ENCODE measurements around the gene TNFRSF1B.
A peak's percentile ranks its signal among the peaks of the same experiment; 100 is the strongest.

The TNFRSF1B gene

DNA sequence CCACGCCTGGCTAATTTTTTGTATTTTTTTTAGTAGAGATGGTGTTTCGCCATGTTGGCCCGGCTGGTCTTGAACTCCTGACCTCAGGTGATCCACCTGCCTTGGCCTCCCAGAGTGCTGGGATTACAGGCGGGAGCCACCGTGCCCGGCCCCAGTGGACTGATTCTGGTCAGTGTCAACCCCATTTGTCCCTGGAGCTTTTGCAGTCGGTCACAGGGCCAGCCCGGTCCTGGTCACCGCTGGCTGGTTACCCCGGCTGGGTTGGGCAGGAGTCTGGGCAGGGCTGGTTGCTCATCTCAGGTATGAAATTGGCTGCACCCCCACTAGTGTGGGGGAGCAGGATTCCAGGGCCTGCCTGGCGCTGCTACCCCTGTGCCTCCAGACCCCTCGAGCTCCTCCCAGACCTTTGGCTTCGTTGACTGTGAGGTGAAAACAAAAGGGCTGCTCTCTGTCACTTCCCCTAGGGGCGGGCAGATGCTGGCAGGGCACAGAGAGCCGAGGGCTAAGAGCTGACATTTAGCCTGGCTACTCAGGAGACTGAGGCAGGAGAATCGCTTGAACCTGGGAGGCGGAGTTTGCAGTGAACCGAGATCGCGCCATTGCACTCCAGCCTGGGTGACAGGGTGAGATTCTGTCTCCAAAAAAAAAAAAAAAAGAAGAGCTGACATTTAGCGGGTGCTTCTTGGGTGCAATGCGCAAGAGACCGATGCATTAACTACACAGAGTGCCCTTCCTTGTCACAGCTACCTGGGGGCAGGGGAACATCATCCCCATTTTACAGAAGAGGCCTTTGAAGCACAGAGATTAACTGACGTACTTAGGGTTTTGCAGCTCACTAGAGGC lies 10.6 kb downstream of the TNFRSF1B start:
- Histone ChIP-seq H3K4me3 (ENCODE audit: low read depth, low read length) (no peak overlapping the region), H2AFZ (no peak overlapping the region), H3K36me3 (ENCODE audit: control insufficient read depth, insufficient read depth, low read length) (no peaks in the 10 kb centered on the region), H3K9me3 (ENCODE audit: control insufficient read depth, low read length) (no peaks in the 10 kb centered on the region), H3K9ac (no peak overlapping the region), H3K4me2 (ENCODE audit: low read length) (no peak overlapping the region), H3K4me1 (no peaks in the 10 kb centered on the region), H3K27me3 (ENCODE audit: control insufficient read depth, insufficient read depth, low read length) (no peaks in the 10 kb centered on the region), H3K79me2 (no peaks in the 10 kb centered on the region), H3K27ac (no peak overlapping the region)
- TF ChIP-seq, protein P1, sequence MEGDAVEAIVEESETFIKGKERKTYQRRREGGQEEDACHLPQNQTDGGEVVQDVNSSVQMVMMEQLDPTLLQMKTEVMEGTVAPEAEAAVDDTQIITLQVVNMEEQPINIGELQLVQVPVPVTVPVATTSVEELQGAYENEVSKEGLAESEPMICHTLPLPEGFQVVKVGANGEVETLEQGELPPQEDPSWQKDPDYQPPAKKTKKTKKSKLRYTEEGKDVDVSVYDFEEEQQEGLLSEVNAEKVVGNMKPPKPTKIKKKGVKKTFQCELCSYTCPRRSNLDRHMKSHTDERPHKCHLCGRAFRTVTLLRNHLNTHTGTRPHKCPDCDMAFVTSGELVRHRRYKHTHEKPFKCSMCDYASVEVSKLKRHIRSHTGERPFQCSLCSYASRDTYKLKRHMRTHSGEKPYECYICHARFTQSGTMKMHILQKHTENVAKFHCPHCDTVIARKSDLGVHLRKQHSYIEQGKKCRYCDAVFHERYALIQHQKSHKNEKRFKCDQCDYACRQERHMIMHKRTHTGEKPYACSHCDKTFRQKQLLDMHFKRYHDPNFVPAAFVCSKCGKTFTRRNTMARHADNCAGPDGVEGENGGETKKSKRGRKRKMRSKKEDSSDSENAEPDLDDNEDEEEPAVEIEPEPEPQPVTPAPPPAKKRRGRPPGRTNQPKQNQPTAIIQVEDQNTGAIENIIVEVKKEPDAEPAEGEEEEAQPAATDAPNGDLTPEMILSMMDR (IDR thresholded peaks at IDR 0.05), result no peak

DNA sequence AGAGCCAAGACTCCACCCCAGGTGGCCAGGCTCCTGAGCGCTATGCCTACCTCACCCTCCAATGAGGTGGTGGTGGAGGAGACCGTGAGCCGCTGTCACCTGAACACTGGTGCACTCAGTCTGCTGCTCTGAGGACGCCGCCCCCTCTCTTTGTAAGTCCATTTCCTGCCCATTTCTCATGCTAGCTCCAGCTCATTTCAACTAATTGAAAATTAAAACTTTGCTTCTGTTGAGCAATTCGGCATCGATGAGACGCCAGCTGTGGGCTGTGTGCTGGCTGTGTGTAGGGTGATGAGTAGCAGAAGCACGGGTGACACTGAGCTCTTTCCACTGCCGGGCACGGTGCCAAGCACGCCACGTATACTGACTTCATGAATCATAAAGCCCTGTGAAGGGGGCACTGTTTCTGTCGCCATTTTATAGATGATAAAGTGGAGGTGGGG lies 11.2 kb downstream of the TNFRSF1B start:
- no peak overlapping the region for H3K4me2 ChIP-seq (ENCODE audit: low read length)
- no peaks in the 10 kb centered on the region for H3K9me3 ChIP-seq (ENCODE audit: control insufficient read depth, low read length)
- H3K79me2 ChIP-seq, result no peaks in the 10 kb centered on the region
- no peak overlapping the region for H2AFZ ChIP-seq
- H3K9ac ChIP-seq, result no peak overlapping the region
- H3K27me3 ChIP-seq (ENCODE audit: control insufficient read depth, insufficient read depth, low read length), result no peaks in the 10 kb centered on the region
- TF ChIP-seq, protein P1 (IDR thresholded peaks at IDR 0.05), result no peak
- H3K27ac ChIP-seq, result no peak overlapping the region
- no peaks in the 10 kb centered on the region for H3K36me3 ChIP-seq (ENCODE audit: control insufficient read depth, insufficient read depth, low read length)
- H3K4me3 ChIP-seq (ENCODE audit: low read depth, low read length), result no peak overlapping the region
- H3K4me1 ChIP-seq, result no peaks in the 10 kb centered on the region

DNA sequence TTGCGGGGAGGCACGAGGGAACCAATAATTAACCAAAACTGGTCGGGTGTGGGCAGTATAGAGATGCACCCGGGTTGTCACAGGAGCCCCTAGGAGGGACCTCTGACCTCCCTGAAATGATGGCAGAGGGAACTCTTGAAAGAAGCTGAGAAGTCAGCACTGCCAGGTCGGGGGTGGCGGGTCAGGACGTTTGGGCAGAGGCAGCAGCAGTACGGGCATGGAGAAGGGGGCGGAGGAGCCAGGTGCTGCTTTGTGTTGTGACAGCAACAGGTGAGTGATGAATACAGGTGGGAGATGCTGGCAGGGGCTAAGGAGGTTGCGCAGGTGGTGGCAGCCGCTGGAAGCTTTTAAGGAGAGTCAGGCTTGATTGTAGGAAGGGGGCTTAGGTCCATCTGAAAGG lies 11.7 kb downstream of the TNFRSF1B start:
- Histone ChIP-seq H3K9me3 (ENCODE audit: control insufficient read depth, low read length) (no peaks in the 10 kb centered on the region), H3K27me3 (ENCODE audit: control insufficient read depth, insufficient read depth, low read length) (no peaks in the 10 kb centered on the region), H3K4me3 (ENCODE audit: low read depth, low read length) (no peak overlapping the region), H3K4me1 (no peaks in the 10 kb centered on the region), H3K79me2 (no peaks in the 10 kb centered on the region), H3K27ac (no peak overlapping the region), H3K9ac (no peak overlapping the region), H2AFZ (no peak overlapping the region), H3K4me2 (ENCODE audit: low read length) (no peak overlapping the region), H3K36me3 (ENCODE audit: control insufficient read depth, insufficient read depth, low read length) (no peaks in the 10 kb centered on the region)
- TF ChIP-seq, protein P1 (IDR thresholded peaks at IDR 0.05), result no peak

DNA sequence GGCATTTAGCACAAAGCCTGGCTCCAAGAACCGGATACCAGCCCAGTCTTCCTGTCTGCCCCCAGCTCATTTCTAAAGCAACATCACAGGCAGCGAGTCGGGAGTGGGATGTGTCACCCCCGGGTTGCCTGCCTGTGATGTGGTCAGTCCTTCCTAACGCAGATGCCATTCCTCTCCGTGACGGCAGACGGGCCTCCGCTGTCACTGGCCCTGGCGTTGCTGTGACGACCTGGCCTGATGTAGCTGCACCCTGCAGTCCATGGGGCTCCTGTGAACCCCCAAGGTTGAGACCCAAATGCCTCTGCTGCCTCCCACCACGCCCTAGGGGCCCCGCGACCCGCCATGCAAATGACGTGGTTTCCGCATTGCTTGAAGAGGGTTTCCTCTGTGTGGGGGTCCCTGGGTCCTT lies 12.3 kb downstream of the TNFRSF1B start:
- no peak overlapping the region for H3K27ac ChIP-seq
- no peaks in the 10 kb centered on the region for H3K27me3 ChIP-seq (ENCODE audit: control insufficient read depth, insufficient read depth, low read length)
- H2AFZ ChIP-seq, result no peak overlapping the region
- H3K9ac ChIP-seq, result no peak overlapping the region
- TF ChIP-seq, protein P1 (IDR thresholded peaks at IDR 0.05), result no peak
- no peaks in the 10 kb centered on the region for H3K79me2 ChIP-seq
- no peaks in the 10 kb centered on the region for H3K36me3 ChIP-seq (ENCODE audit: control insufficient read depth, insufficient read depth, low read length)
- no peak overlapping the region for H3K4me2 ChIP-seq (ENCODE audit: low read length)
- H3K4me3 ChIP-seq (ENCODE audit: low read depth, low read length), result no peak overlapping the region
- no peaks in the 10 kb centered on the region for H3K9me3 ChIP-seq (ENCODE audit: control insufficient read depth, low read length)
- H3K4me1 ChIP-seq, result no peaks in the 10 kb centered on the region

DNA sequence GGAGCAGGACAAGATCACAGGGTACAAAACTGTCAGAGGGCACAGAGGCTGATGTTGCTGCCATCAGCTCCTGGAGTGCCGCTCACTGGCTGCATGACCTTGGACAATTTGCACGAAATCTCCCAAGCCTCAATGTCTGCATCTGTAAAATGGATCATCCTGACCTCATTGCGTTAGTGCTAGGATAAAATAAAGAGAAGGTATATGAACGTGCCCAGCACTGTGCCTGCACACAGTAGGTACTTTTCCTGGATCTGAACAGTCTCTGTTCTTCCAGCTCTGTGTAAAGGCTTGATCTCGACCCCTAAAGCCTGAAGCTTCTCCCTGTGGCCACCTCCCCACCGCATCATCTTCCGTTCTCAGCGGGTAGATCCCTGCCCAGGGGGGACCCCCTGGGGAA lies 12.9 kb downstream of the TNFRSF1B start:
- Histone ChIP-seq H3K27me3 (ENCODE audit: control insufficient read depth, insufficient read depth, low read length) (no peaks in the 10 kb centered on the region), H3K4me3 (ENCODE audit: low read depth, low read length) (no peak overlapping the region), H3K79me2 (no peaks in the 10 kb centered on the region), H2AFZ (no peak overlapping the region), H3K36me3 (ENCODE audit: control insufficient read depth, insufficient read depth, low read length) (no peaks in the 10 kb centered on the region), H3K4me2 (ENCODE audit: low read length) (no peak overlapping the region), H3K9me3 (ENCODE audit: control insufficient read depth, low read length) (no peaks in the 10 kb centered on the region), H3K9ac (no peak overlapping the region), H3K4me1 (no peaks in the 10 kb centered on the region), H3K27ac (peak overlapping the region; percentile 36)
- TF ChIP-seq, protein P1 (IDR thresholded peaks at IDR 0.05), result no peak

Data from parathyroid adenoma (tissue), 2 donors.